ENCODE measurements around the gene PIRT.
A peak's percentile ranks its signal among the peaks of the same experiment; 100 is the strongest.
"Not testable (repeated sequence)": the region's sequence is repeated elsewhere in the genome, so short reads cannot be mapped to it uniquely, and the experiment has no call there.

PIRT gene

GRCh38 chr17:10837921-10838320 is at the start of gene PIRT:
TSS of gene PIRT (minus strand) at chr17:10838087. CDS start at chr17:10825645, 12,442 bp downstream.
- no peak for DNase-seq (ENCODE audit: low spot score)

DNA sequence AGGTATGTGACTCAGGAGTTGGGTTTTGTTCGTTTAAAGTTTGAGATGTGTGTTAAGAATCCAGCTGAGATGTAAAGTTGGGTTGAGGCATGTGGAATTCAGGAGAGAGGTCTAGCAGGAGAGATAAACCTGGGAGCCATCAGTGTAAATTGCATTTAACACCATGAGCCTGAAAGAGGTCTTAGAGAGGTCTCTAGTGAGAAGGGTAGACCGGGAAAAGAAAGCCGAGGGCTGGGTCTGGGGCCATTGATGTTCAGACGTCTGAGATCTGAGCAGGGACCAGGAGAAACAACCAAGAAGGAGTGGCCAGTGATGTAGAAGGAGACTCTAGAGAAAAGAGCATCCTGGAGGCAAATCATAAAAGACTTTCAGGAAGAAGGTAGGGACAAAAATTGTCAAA is 44.1 kb upstream of the PIRT start:
- no peak for DNase-seq (ENCODE audit: low spot score)

- peak; percentile 24 for DNase-seq (ENCODE audit: low spot score)
These were observed 41.4 kb upstream of the PIRT start for GRCh38 chr17:10879190-10879836.

GRCh38 chr17:10875984-10876555 is 38.2 kb upstream of the PIRT start:
- DNase-seq (ENCODE audit: low spot score), result peak; percentile 62

- no peak for DNase-seq (ENCODE audit: low spot score)
These were observed 37.6 kb upstream of the PIRT start for GRCh38 chr17:10875430-10875851.

GRCh38 chr17:10871914-10872313 is 34.0 kb upstream of the PIRT start:
- DNase-seq (ENCODE audit: low spot score), result no peak

DNA sequence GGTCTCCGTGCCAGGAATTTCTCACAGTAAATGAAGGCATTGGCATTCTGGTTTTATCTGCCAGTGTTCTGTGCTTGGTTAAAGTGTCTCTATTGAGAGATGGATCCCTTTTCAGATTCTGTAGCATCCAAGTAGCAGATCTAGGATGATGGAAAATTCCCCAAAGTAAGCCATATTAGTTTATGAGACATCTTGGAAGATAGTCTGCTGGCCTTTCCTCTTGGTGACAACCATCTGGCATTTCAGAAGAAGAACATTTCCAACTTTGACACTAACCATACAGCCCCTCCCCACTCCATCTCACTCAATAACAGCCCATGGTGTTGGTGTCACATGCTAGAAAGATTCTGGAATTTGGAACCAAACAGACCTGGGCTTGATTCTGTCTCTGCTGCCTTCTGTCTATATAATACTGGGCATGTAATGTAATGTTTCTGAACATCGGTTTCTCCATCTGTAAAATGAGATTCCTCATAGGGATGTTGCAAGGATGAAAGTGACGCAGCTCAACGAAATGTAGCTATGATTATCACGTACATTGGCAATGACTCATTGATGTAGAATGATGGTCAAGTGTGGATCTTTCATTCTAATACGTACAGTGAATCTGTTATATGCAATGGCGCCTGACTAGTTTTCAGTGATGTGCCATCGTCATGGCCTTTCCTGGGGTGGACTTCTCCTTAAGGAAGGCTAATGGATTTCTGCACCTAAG is 32.6 kb upstream of the PIRT start:
- DNase-seq (ENCODE audit: low spot score), result no peak

- not testable (repeated sequence) for DNase-seq (ENCODE audit: low spot score)
These were observed 30.9 kb upstream of the PIRT start for GRCh38 chr17:10868744-10869143.

- DNase-seq (ENCODE audit: low spot score), result no peak
These were observed 21.2 kb upstream of the PIRT start for GRCh38 chr17:10859051-10859450.

GRCh38 chr17:10857976-10858375 is 20.1 kb upstream of the PIRT start:
- no peak for DNase-seq (ENCODE audit: low spot score)

GRCh38 chr17:10846636-10847035 is 8.7 kb upstream of the PIRT start:
- not testable (repeated sequence) for DNase-seq (ENCODE audit: low spot score)

GRCh38 chr17:10845388-10845751 is 7.5 kb upstream of the PIRT start:
- no peak for DNase-seq (ENCODE audit: low spot score)

DNA sequence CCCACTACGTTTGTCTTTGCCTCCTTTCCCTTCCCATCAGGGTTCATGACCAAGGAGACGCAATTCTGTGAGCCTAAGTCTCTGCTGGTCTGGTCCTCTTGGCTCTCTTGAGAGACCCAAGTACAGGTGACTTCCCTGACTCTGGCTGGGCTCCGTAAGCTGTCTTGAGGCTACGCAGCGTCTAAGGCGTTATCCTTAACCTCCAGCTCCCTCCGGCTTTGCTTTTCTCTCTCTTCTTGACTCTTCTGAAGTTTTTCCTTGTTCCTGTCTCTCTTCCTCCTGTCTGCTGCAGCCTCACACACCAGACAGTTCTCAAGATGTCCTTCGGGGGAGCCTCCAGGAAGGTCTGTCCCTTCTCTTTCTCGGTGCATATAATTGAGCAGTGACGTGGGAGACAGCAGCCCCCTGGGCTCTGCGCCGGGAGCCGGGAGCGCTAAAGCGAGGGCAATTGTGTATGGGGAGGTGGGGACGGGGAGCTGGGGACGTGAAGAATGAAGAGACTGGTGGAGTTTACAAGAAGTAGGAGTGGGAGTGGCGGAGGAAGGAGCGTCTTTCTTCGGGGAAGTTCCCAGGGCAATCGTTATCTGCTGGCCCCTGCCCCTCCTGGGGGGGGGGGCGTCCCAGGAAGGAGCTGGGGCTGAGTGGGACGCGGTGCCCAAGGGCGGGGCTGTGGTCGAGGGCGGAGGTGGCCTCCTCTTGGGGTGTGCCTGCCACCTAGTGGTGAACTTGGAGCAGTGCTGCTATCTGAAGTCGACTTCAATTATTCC is 6.9 kb upstream of the PIRT start:
- peak; percentile 79 for DNase-seq (ENCODE audit: low spot score)

GRCh38 chr17:10843811-10844210 is 5.9 kb upstream of the PIRT start:
- no peak for DNase-seq (ENCODE audit: low spot score)

- DNase-seq (ENCODE audit: low spot score), result no peak
These were observed 4.8 kb upstream of the PIRT start for GRCh38 chr17:10842658-10843057.

- DNase-seq (ENCODE audit: low spot score), result no peak
These were observed 795 bp upstream of the PIRT start for GRCh38 chr17:10838682-10839081.

- no peak for DNase-seq (ENCODE audit: low spot score)
These were observed 809 bp downstream of the PIRT start for GRCh38 chr17:10836966-10837590.

GRCh38 chr17:10836145-10836544 is 1.7 kb downstream of the PIRT start:
- DNase-seq (ENCODE audit: low spot score), result no peak

DNA sequence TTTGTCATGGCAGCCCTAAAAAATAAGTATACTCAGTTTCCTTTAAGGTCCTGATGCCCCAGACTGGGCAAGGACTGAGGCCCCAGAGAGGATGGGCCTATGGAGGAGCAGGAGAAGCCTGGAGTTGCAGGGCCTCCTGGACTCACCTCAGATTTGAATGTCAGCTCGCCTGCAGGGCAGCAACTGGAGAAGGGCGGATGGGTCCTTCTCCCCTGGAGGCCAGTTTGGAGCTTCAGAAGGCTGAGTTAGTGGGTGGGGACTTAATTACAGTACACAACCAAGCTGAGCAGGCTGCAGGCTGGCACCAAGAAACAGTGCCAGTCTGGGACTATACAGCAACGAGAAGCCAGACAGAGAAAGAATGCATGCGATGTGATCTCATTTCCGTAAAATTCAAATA is 6.2 kb downstream of the PIRT start:
- DNase-seq (ENCODE audit: low spot score), result no peak

GRCh38 chr17:10827898-10828552 is 9.9 kb downstream of the PIRT start:
- no peak for DNase-seq (ENCODE audit: low spot score)

DNA sequence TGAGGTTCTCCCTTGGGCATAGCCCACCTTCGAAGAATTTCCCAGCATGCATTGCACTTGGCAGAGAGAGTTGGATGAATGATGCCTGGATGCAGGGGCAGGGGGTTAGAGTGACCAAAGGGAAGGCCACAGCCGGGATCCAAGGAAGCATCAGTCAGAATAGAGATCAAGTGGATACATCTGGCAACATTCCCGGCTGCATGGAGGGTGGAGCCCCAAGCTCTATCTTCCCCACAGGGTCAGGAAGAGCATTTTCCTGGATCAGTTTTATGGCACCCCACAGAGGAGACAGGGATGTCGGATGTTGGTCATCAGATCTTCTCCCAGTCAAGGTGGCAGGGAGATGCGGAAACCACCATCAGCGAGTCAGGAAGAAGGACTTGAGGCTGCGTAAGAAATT is 13.0 kb downstream of the PIRT start:
- DNase-seq (ENCODE audit: low spot score), result no peak

DNA sequence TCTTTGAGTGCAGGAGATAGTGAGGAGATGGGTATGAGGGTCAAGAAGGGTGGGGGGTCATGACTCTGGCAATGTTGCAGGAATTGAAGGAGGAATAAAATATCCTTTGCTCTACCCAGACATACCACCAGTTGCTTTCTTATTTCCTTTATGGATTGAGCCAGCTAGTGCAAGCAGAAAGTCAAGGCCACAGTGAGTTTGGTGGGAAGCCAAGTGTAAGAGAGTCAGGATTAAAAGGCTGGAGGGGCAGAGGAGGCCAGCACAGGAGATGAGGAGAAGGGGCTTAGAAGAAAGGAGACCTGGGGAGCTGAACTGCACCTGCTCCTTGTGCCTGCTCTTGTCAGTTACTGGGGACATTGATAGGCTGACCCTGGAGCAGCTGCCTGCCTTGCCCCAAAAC is 16.1 kb downstream of the PIRT start:
- no peak for DNase-seq (ENCODE audit: low spot score)

All from D341Med (cell line).